DMS53 (cell line): ENCODE measurements around the gene VARS1.
"Not testable (repeated sequence)": the region's sequence is repeated elsewhere in the genome, so short reads cannot be mapped to it uniquely, and the experiment has no call there.

Experiments
- DNase-seq: peaks from one replicate; lab custom pipeline; 2025; lab: John Stamatoyannopoulos, UW

The VARS1 gene

GRCh38 chr6:31795616-31796298, at the start of gene VARS1:
Gene VARS1, minus strand, starts transcription at chr6:31795752. Its CDS starts 535 bp downstream, at chr6:31795217.
- peak; percentile 98 for DNase-seq

GRCh38 chr6:31844507-31844906, 49.0 kb upstream of the VARS1 start:
- peak; percentile 45 for DNase-seq

- DNase-seq: no peak
Measured at GRCh38 chr6:31842053-31842452, 46.5 kb upstream of the VARS1 start.

GRCh38 chr6:31839779-31840126, 44.2 kb upstream of the VARS1 start:
- DNase-seq: not testable (repeated sequence)

GRCh38 chr6:31838968-31839367, 43.4 kb upstream of the VARS1 start:
- no peak for DNase-seq

GRCh38 chr6:31838114-31838553, 42.6 kb upstream of the VARS1 start:
- not testable (repeated sequence) for DNase-seq

GRCh38 chr6:31837369-31838113, 42.0 kb upstream of the VARS1 start:
- DNase-seq: no peak

- DNase-seq: peak; percentile 37
Measured at GRCh38 chr6:31836474-31837368, 41.2 kb upstream of the VARS1 start.

- peak; percentile 62 for DNase-seq
Measured at GRCh38 chr6:31836047-31836473, 40.5 kb upstream of the VARS1 start.

GRCh38 chr6:31834367-31835250, 39.1 kb upstream of the VARS1 start:
- DNase-seq: peak; percentile 98

GRCh38 chr6:31831350-31832215, 36.0 kb upstream of the VARS1 start:
- DNase-seq: no peak

- no peak for DNase-seq
Measured at GRCh38 chr6:31830886-31831335, 35.4 kb upstream of the VARS1 start.

- DNase-seq: peak; percentile 72
Measured at GRCh38 chr6:31829633-31830283, 34.2 kb upstream of the VARS1 start.

GRCh38 chr6:31827286-31828079, 31.9 kb upstream of the VARS1 start, which contains the start of gene HSPA1B:
Gene HSPA1B, plus strand, starts transcription at chr6:31827738. Its CDS starts 213 bp downstream, at chr6:31827951.
- peak; percentile 100 for DNase-seq

- no peak for DNase-seq
Measured at GRCh38 chr6:31826793-31827285, 31.3 kb upstream of the VARS1 start.

GRCh38 chr6:31825553-31825952, 30.0 kb upstream of the VARS1 start:
- peak; percentile 69 for DNase-seq

- DNase-seq: not testable (repeated sequence)
Measured at GRCh38 chr6:31823592-31824196, 28.1 kb upstream of the VARS1 start.
